HL-60 (cell line): ENCODE data around the gene LIMK1.

Experiments used
- DNase-seq, 2 experiments: peaks; one replicate each; pipeline ENCODE4 v3.0.0-alpha.2; 2010 to 2020; ENCODE audit warnings: low read depth in 1 of 2, low spot score in 1 of 2
- H3K27ac ChIP-seq: fragments of 250-450 bp; sonication (Bioruptor Pico); replicated peaks from 2 replicates; pipeline ENCODE4 v1.5.1; 2020; ENCODE audit warnings: mild to moderate bottlenecking, moderate library complexity
- H3K27me3 ChIP-seq: fragments of 250-450 bp; sonication (Bioruptor Pico); 2 replicates; pipeline ENCODE4 v1.5.1; 2021; ENCODE audit warnings: mild to moderate bottlenecking, moderate library complexity; ENCODE audit not compliant: insufficient read depth, poor library complexity, severe bottlenecking
- H3K4me3 ChIP-seq: replicated peaks from 2 replicates; pipeline ENCODE4 v1.5.1; 2011; ENCODE audit warnings: mild to moderate bottlenecking, control low read depth, low read length; ENCODE audit not compliant: insufficient read depth
- CTCF ChIP-seq: IDR thresholded peaks from one replicate; pipeline ENCODE4 v1.5.1; 2011; ENCODE audit warnings: low read length, control low read depth, inconsistent platforms; ENCODE audit not compliant: insufficient read depth
- GABPA ChIP-seq: IDR thresholded peaks from 2 replicates; pipeline ENCODE4 v1.6.1; 2012; ENCODE audit warnings: low read depth
- POLR2AphosphoS5 ChIP-seq: IDR thresholded peaks from 2 replicates; pipeline ENCODE4 v1.6.1; 2012; ENCODE audit warnings: low read depth
- REST ChIP-seq: IDR thresholded peaks from 2 replicates; pipeline ENCODE4 v1.6.1; 2012; ENCODE audit warnings: low read depth; ENCODE audit not compliant: insufficient replicate concordance
- SPI1 ChIP-seq: IDR thresholded peaks from 2 replicates; pipeline ENCODE4 v1.6.1; 2012; ENCODE audit warnings: low read depth, mild to moderate bottlenecking, borderline replicate concordance

The LIMK1 gene

DNA sequence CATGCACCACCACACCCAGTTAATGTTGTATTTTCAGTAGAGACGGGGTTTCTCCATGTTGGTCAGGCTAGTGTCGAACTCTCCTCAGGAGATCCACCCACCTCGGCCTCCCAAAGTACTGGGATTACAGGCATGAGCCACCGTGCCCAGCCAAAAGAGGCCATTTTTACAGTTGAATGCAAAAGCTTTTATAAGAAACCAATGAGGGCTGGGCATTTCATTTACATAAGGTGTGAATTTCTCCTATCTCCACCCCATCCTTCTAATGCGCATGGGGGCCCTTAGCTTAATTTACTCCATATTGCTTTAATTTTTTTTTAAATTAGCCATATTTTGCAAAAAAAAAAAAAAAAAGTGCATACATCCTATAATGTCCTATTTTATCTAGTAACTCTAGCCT is 65.5 kb downstream of the LIMK1 start:
- TF ChIP-seq GABPA (no peak), POLR2AphosphoS5 (no peak), CTCF (no peak), REST (no peak), SPI1 (no peak)
- Histone ChIP-seq H3K27ac (no peak overlapping the region), H3K4me3 (no peak overlapping the region), H3K27me3 (no peaks in the 10 kb centered on the region)
- DNase-seq, result no peak

DNA sequence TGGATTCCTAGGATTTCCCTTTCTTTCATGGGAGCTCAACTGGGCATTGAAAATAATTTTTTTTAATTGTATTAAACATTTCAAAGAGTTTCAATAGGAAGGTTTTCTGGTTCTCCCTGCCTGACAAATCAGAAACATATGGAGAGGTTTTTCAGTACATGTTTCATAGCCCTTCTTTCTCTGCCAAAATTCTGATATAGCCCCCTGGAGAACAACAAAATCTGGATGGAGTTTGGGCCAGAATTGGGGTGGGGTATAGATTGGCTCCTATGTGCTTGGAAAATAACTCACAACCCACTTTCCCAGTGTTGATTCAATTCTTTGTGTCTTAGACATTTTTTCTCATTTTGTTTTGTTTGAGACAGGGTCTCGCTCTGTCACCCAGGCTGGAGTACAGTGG is 66.0 kb downstream of the LIMK1 start:
- no peak for DNase-seq
- TF ChIP-seq SPI1 (no peak), GABPA (no peak), REST (no peak), POLR2AphosphoS5 (no peak), CTCF (no peak)
- no peaks in the 10 kb centered on the region for H3K27me3 ChIP-seq
- H3K4me3 ChIP-seq, result no peak overlapping the region
- H3K27ac ChIP-seq, result no peak overlapping the region

DNA sequence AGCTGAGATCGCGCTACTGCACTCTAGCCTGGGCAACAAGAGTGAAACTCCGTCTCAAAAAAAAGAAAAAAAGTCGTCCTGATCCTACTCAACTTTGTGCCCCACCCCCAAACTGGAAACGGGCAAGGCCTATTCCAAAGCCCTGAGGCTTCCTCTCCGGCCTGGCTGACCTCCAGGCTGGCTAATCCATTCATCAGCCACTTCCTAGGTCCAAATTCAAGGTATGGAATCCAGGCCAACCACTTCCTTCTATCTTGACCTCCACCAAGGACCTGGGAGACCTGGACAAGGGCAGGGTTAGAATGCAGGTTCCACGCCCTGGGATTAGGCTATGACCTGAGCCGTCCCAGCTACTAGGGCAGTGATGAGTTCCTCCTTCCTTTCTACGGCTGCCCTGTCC is 70.1 kb downstream of the LIMK1 start:
- DNase-seq, result no peak
- no peak overlapping the region for H3K27ac ChIP-seq
- H3K27me3 ChIP-seq, result no peaks in the 10 kb centered on the region
- TF ChIP-seq REST, result no peak
- no peak for TF ChIP-seq POLR2AphosphoS5
- TF ChIP-seq SPI1, result no peak
- TF ChIP-seq CTCF, result no peak
- no peak for TF ChIP-seq GABPA
- H3K4me3 ChIP-seq, result no peak overlapping the region
